ENCODE results near the gene YIPF3. TPM values are rescaled to one million over a fixed set of nuclear protein-coding genes. Genes with fewer than 3 reads are reported as not detected.
A peak's percentile ranks its signal among the peaks of the same experiment; 100 is the strongest.

Gene YIPF3
- total and polyA plus RNA-seq, 9 of the 15 experiments (the other 6 are each of a cell fraction or from before 2014, with no cell fraction given): 27.5 to 75.3 (median 57.6) TPM

- no peak for TF ChIP-seq REST (IDR thresholded peaks at IDR 0.05; ENCODE audit: borderline replicate concordance)
- TF ChIP-seq REST (CRISPR knock-in tag; IDR thresholded peaks at IDR 0.05; ENCODE audit: low read depth): peak; percentile 56; the same call in 1 of the 2 replicates
- TF ChIP-seq FOSL1 (tag; conservative IDR thresholded peaks at IDR 0.05): peak; percentile 48; the same call in 1 of the 2 replicates
- no peak for TF ChIP-seq ZNF140 (CRISPR knock-in tag; IDR thresholded peaks at IDR 0.05)
- no peak for TF ChIP-seq SMAD3 (CRISPR knock-in tag; conservative IDR thresholded peaks at IDR 0.05)
- peak; percentile 19 to 99; a peak in 3 of 4 replicates for TF ChIP-seq HDAC1 (IDR thresholded peaks at IDR 0.05)
- peak in 1 of 2 experiments; percentile 22; a peak in 1 of 4 replicates for TF ChIP-seq ZMIZ1 (IDR thresholded peaks at IDR 0.05; ENCODE audit: low read depth in 2 of 2, low read length in 2 of 2)
- no peak for TF ChIP-seq ILF3 (IDR thresholded peaks at IDR 0.05; ENCODE audit: borderline replicate concordance)
- TF ChIP-seq ZNF444 (CRISPR knock-in tag; IDR thresholded peaks at IDR 0.05): no peak
- peak; percentile 89 for TF ChIP-seq TAF7 (tag; IDR thresholded peaks at IDR 0.05)
- peak; percentile 97 for TF ChIP-seq RBFOX2 (IDR thresholded peaks at IDR 0.05; ENCODE audit: low read depth, low read length)
- no peak for TF ChIP-seq RBM34 (IDR thresholded peaks at IDR 0.05; ENCODE audit: borderline replicate concordance, insufficient read depth, low read length)
Observed at GRCh38 chr6:43516697-43517504, at the start of gene YIPF3, which contains the start of gene POLR1C (continued).
